GM12891 (cell line): ENCODE measurements around the gene DNAJB12. TPM values are rescaled to one million over a fixed set of nuclear protein-coding genes. Genes with fewer than 3 reads are reported as not detected.
A peak's percentile ranks its signal among the peaks of the same experiment; 100 is the strongest.
"Not testable (repeated sequence)": the region's sequence is repeated elsewhere in the genome, so short reads cannot be mapped to it uniquely, and the experiment has no call there.

Experiments used
- DNase-seq: peaks from one replicate; pipeline ENCODE4 v3.0.0; 2011; ENCODE audit warnings: low spot score; ENCODE audit not compliant: insufficient read length
- FAIRE-seq: peaks from 2 replicates; lab custom pipeline; 2011; peaks lifted over from hg19 to GRCh38; lab: Jason Lieb, UNC
- PAX5 ChIP-seq: IDR thresholded peaks from 2 replicates; pipeline ENCODE4 v1.6.1; 2011; ENCODE audit warnings: low read length, moderate library complexity, mild to moderate bottlenecking; ENCODE audit not compliant: insufficient read depth, severe bottlenecking
- POLR2A ChIP-seq: IDR thresholded peaks from 2 replicates; pipeline ENCODE4 v1.6.1; 2011; ENCODE audit warnings: low read depth, low read length, control low read depth
- POLR2AphosphoS5 ChIP-seq: IDR thresholded peaks from 2 replicates; pipeline ENCODE4 v1.6.1; 2011; ENCODE audit warnings: low read depth, low read length, control low read depth
- POU2F2 ChIP-seq: IDR thresholded peaks from 2 replicates; pipeline ENCODE4 v1.6.1; 2011; ENCODE audit warnings: low read depth, mild to moderate bottlenecking, control low read depth, low read length, moderate library complexity
- SPI1 ChIP-seq: IDR thresholded peaks from 2 replicates; pipeline ENCODE4 v1.6.1; 2011; ENCODE audit warnings: low read depth, low read length, control low read depth
- TAF1 ChIP-seq: IDR thresholded peaks from 2 replicates; pipeline ENCODE4 v1.6.1; 2011; ENCODE audit warnings: low read depth, low read length, control low read depth
- polyA plus RNA-seq: library from polyadenylated mRNA; unstranded; fragments of >200 nt; gene quantifications from one replicate; pipeline ENCODE4 v1.2.1, GENCODE V29; 2012; ENCODE audit warnings: low read depth, missing spikeins, inconsistent platforms; ENCODE audit not compliant: missing spikeins

DNAJB12 gene
- 13.7 TPM for polyA plus RNA-seq

DNA sequence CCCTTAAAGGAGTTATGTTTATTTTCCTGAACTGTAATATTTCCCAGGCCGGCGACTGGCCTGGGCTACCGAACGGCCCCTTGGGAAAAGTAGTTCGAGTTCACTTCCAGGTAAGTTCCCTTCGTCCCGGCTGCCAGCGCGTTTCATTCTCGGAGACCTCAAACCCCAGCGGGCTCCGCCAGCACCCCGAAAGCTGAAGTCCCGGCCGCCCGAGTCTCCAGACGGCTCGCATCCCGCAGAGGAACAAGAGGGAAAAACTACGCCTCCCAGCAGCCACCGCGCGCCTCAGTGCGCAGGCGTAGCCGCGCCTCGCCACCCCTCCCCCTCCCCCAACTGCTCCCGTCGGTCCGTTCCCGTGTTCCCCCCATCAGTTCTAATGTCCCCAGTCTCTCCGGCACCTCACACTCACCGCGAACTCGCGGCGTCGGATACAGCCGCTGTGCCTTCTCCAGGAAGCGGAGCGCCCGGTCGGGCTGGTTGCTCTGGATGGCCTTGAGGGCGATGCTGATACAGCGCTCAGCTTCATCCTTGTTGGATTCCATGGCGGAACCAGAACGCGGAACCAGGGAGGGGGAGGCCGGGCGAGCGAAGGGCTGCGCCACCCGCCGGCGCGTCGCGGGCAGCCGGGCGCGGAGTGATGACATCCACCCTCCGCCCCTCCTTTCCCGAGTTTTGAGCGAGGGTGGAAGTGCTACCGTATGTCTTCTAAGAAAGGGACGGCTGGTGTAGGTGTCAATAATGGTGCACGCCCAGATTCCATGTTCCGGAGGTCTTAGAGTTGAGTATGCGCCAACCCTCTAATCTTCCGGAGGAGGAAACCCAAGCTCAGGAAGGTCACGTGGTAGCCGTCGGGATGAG, at the start of gene DNAJB12:
DNAJB12 (minus strand) TSS at position 564 of the 858 bp plus-strand sequence; CDS start at position 542, 22 bp downstream.
- FAIRE-seq (peak; percentile 93), DNase-seq (peak; percentile 90)
- TF ChIP-seq POLR2AphosphoS5 (peak; percentile 93), PAX5 (peak; percentile 5), POU2F2 (peak; percentile 38; the same call in 1 of the 2 replicates), SPI1 (peak; percentile 35; the same call in 1 of the 2 replicates), TAF1 (peak; percentile 80), POLR2A (peak; percentile 91)

DNA sequence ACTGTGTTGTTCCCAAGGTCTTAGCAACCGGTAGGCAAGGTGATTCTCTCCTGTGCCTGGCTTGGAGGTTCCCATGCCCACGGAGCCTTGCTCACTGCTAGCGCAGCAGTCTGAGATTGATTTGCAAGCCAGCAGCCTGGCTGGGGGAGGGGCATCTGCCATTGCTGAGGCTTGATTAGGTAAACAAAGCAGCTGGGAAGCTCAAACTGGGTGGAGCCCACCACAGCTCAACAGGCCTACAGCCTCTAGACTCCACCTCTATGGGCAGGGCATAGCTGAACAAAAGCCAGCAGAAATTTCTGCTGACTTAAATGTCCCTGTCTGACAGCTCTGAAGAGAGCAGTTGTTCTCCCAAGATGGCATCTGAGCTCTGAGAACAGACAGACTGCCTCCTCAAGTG, 40.9 kb upstream of the DNAJB12 start:
- DNase-seq, result not testable (repeated sequence)

DNA sequence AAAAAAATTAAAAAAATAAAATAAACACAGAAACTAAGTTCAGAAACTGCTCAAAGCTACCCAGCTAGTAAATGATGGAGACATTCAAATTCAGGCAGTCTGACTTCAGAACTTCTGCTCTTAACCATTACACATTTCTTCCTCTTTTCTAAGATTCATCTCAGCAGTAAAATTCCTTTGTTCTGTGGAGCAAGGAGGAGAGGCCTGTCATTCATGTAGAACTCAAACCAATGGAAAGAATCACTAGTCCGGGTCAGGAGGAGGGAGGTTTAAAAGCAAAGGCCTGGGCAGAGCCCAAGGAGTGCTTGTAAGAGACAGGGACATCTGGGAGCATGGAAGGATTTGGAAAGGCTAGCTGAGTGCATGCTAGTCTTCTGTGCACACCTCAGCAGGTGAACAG, 37.9 kb upstream of the DNAJB12 start:
- FAIRE-seq (no peak), DNase-seq (no peak)
- TF ChIP-seq POU2F2 (no peak), POLR2A (no peak), PAX5 (no peak), POLR2AphosphoS5 (no peak), TAF1 (no peak), SPI1 (no peak)

More for the DNA sequence above, 40.9 kb upstream of the DNAJB12 start:
- not testable (repeated sequence) for FAIRE-seq

DNA sequence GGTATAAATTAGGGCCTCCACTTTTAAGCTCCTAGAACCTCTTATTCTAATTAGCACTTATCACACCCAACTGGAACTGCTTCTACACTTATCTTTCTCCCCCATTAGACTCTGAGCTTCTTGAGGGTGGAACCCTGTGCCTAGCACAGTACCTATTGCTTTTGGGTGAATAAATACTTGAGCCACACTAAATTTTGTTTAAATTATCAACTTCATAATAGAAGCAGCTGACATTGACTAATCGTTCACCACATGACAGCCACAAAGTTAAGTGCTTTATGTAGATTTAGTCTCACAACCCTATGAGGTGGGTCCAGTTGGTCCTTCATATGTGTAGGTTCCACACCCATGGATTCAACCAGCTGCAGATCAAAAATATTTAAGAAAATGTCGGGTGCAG, 36.0 kb upstream of the DNAJB12 start:
- FAIRE-seq, result no peak
- no peak for DNase-seq
- no peak for TF ChIP-seq PAX5
- no peak for TF ChIP-seq POU2F2
- TF ChIP-seq TAF1, result no peak
- TF ChIP-seq POLR2AphosphoS5, result no peak
- no peak for TF ChIP-seq POLR2A
- no peak for TF ChIP-seq SPI1

DNA sequence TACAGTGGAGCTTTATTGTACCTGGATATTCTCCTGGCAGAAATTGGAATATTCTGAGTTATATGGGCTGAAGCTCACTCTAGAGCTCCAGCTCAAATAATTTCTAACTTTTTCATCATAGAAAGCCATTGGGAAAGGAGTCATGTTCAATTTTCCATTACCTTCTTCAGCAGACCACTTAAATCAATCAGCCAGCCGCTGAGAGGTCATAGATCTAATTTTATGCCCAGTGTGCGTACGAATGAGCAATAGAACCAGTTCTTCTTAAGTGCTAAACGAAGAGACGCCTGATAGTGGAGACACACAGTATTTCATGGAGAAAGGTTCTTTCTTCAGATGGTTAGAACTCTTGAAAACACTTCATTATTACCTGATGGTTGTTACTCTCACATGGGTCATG, 35.0 kb upstream of the DNAJB12 start:
- FAIRE-seq (no peak), DNase-seq (no peak)
- TF ChIP-seq PAX5, result no peak
- no peak for TF ChIP-seq POLR2A
- no peak for TF ChIP-seq POU2F2
- TF ChIP-seq TAF1, result no peak
- no peak for TF ChIP-seq SPI1
- no peak for TF ChIP-seq POLR2AphosphoS5

DNA sequence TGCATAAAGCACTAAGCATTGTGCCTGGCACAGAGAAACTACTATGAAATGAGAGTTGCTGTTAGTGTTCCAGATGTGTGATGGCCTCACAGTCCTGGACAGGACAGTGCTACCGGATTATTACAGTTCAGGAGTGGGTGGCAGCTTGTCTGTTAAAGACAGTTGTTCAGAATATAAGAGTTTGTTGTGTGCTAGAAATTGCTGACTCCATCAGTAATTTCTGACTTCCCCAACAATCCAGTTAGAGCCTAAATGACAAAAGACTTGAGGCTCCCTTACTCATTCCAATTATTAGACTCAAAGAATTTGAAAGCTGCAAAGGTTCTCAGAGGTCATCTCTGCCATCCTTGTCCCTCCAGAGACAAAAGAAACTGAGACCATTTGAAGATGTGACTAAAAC, 34.3 kb upstream of the DNAJB12 start:
- TF ChIP-seq POLR2AphosphoS5 (no peak), POU2F2 (no peak), PAX5 (no peak)
- DNase-seq (no peak), FAIRE-seq (no peak)

DNA sequence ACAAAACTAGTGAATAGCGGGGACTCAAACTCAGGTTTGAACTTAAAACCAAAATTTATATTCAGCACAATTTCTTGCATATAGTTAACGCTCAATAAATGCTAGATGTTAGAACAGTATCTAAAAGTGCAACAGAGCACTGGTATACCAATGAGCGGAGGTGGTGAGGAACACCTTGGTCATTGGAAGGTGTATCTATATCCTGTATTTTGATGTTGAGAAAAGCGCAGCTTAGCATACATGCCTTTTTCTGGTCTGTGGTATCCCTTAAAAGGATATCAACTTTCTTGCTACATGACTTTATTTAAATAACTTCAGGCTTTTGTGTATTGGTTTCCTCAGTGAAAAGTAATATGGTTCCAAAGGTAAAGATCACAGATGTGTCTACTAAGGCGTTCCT, 33.3 kb upstream of the DNAJB12 start:
- no peak for TF ChIP-seq TAF1
- TF ChIP-seq PAX5, result no peak
- TF ChIP-seq POLR2A, result no peak
- FAIRE-seq (no peak), DNase-seq (no peak)

DNA sequence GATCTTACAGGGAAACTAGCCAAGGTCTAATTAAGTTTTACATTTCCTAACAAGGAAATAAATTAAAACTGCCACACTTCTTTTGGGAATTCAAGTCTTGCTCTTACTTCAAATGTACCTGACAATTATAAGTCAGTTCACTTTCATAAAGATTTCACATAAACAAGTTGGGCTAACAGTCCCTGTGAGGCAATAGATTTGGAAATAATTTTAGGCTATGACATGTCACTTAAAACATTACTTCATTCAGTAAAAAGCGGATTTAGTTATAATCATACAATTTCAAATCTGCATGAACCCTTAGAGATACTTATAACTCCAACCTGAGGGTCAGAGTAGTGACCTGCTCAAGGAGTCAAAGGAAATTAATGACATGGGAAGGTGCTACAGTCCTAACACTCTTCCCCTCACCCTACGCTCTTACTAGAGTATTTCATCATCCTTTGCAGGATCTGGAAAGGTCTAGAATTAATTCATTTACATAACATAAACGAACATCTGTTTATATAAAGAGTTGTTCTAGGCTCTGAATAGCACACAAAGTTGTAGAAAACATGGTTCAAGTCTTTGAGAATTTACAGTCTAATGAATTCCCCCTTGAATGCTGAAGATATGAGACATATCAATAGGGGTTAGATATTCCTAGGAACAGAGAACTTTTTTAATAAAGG, 32.3 kb upstream of the DNAJB12 start:
- DNase-seq (no peak), FAIRE-seq (no peak)
- no peak for TF ChIP-seq SPI1
- TF ChIP-seq TAF1, result no peak
- TF ChIP-seq POLR2AphosphoS5, result no peak
- TF ChIP-seq PAX5, result no peak
- TF ChIP-seq POLR2A, result no peak
- TF ChIP-seq POU2F2, result no peak

DNA sequence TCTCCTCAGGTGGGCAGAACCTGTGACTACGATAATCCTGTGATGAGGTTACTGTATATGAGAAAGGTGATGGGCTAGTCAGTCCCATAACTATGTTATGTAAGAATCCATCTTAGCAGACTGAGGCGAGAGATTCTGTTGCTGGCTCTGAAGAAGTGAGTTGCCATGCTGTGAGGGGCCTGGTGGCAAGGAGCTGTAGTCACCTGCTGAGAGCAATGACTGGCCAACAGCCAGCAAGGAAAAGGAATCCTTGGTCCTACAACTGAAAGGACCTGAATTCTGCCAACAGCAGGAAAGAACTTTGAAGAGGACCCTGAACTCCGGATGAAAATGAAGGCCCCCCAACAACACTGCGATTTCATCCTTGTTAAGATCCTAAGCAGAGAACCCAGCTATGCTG, 31.0 kb upstream of the DNAJB12 start:
- DNase-seq (no peak), FAIRE-seq (no peak)
- TF ChIP-seq SPI1 (no peak), POLR2A (no peak), POLR2AphosphoS5 (no peak), PAX5 (no peak), POU2F2 (no peak), TAF1 (no peak)

DNA sequence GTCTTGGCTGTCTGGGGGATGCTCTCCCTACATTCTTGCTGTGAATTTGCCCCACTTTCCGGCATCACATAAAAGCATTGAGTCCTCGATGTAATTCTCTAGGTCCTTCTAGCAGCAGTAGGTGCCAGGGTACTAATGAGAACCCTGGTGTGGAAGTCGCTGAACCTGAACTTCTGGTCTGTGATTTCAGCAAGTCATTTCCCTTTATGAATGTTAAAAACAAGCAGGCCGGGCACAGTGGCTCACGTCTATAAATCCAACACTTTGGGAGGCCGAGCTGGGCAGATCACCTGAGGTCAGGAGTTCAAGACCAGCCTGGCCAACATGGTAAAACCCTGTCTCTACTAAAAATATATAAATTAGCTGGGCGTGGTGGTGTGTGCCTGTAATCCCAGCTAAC, 30.3 kb upstream of the DNAJB12 start:
- DNase-seq, FAIRE-seq: not testable (repeated sequence)

DNA sequence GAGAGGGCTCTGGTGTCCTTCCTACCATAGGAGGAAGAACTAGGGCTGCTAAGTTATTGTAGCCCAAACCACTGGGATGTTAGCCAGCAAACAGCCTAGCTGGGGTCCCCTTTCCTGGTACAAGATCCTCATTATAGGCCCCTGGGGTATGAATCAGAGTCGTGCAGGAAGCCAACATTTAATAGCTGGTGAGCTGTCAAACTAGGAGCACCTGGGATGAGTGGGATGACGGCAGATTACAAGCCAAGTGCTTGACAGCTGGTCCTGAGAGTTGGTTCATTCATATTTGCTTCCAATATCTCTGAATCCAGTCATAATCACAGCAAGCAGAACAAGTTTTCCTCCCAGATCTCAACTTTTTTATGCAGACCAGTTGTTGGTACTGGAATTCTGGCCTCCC, 25.1 kb upstream of the DNAJB12 start:
- DNase-seq (no peak), FAIRE-seq (no peak)
- no peak for TF ChIP-seq POLR2AphosphoS5
- TF ChIP-seq PAX5, result no peak
- no peak for TF ChIP-seq SPI1
- TF ChIP-seq POLR2A, result no peak

DNA sequence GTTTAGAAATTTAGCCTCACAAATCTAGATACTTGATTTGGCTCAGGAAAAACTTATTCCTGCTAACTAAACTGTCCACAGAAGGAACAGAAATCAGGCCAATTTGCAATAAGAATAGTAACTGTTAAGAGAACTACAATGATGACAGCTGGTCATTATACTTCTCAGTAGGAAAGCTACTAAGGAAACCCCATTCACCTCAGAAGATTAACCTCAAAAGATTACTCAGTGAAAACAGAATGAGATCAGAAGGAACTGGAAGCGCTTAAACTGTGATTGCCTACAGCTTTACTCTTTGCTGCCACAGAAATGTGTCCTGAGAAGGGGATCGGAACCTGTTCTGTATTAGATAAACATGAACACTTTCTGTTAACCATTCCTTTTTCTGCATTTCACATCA, 24.3 kb upstream of the DNAJB12 start:
- DNase-seq, result no peak
- FAIRE-seq, result no peak
- no peak for TF ChIP-seq POLR2AphosphoS5
- TF ChIP-seq TAF1, result no peak
- TF ChIP-seq POU2F2, result no peak
- no peak for TF ChIP-seq PAX5
- TF ChIP-seq POLR2A, result no peak
- no peak for TF ChIP-seq SPI1
